ENCODE measurements around the gene ZNF609.

- TF ChIP-seq ZNF274 (IDR thresholded peaks at IDR 0.05; ENCODE audit: low read depth, low read length) (no peak), YY1 (IDR thresholded peaks at IDR 0.05; ENCODE audit: insufficient read depth, insufficient read length) (no peak)
These were observed 223.0 kb downstream of the ZNF609 start for GRCh38 chr15:64683378-64683777.
